Measurements from ENCODE around the gene ZDHHC1.

The ZDHHC1 gene

DNA sequence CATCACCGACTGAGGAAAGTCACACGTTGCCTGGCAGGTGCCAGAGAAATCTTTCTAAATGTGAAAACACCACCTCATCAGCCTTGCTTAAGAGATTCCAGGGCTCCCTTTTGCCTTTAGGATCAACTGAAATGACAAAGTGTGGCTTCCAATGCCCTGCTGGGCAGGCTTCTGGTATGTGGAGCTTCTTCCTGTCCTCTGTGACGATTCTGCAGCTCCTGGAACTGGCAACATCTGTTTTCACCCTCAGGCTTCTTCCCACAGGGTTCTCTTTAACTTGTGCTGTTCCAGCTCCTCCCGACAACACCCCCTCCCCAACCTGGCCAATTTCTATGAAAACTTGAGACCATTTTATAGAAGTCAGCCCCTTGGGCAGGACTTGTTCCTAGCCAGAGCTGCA is 4.8 kb upstream of the ZDHHC1 start:
- DNase-seq (ENCODE audit: low spot score) = no peak
- H3K79me1 ChIP-seq (ENCODE audit: low read depth, low read length) = no peaks in the 10 kb centered on the region
- no peaks in the 10 kb centered on the region for H3K9me3 ChIP-seq (replicated peaks in 1 of 2; ENCODE audit: control insufficient read depth in 2 of 2, insufficient read depth in 1 of 2, low read depth in 1 of 2, low read length in 2 of 2)
- H3K14ac ChIP-seq (ENCODE audit: low read length) = no peak overlapping the region
- no peak overlapping the region for H2AFZ ChIP-seq (ENCODE audit: low read length)
- no peak overlapping the region for H2AK5ac ChIP-seq (ENCODE audit: low read depth, low read length)
- H2BK15ac ChIP-seq (ENCODE audit: low read length) = no peak overlapping the region
- H3K36me3 ChIP-seq (replicated peaks in 1 of 2; ENCODE audit: control insufficient read depth in 2 of 2, insufficient read depth in 2 of 2, low read length in 2 of 2) = no peaks in the 10 kb centered on the region
- H3K27me3 ChIP-seq (ENCODE audit: control insufficient read depth in 3 of 3, insufficient read depth in 3 of 3, low read depth in 1 of 3, low read length in 3 of 3) = no peaks in the 10 kb centered on the region
- H2BK12ac ChIP-seq (ENCODE audit: low read length) = no peak overlapping the region
- no peak overlapping the region for H3K9ac ChIP-seq (ENCODE audit: low read depth, low read length, poor library complexity)
- H2BK120ac ChIP-seq (ENCODE audit: low read depth, low read length) = no peak overlapping the region
- H3K4me2 ChIP-seq (ENCODE audit: insufficient read depth, low read length, poor library complexity, severe bottlenecking) = no peak overlapping the region
- no peak overlapping the region for H4K91ac ChIP-seq (ENCODE audit: low read depth, low read length, poor library complexity)
- H3K4me3 ChIP-seq (ENCODE audit: low read length in 2 of 2) = no peak overlapping the region
- no peak overlapping the region for H3K23ac ChIP-seq (ENCODE audit: low read depth, low read length, poor library complexity)
- no CpG with 5 or more reads among the region's 4 CpGs for WGBS, 2 donors (ENCODE audit: extremely low coverage in 2 of 2, insufficient read length in 2 of 2, insufficient replicate concordance in 1 of 2)
- no peak overlapping the region for H3K18ac ChIP-seq (ENCODE audit: low read length)
- peaks cover 16% of the 10 kb centered on the region in 2 donors for H3K4me1 ChIP-seq (ENCODE audit: control insufficient read depth in 2 of 2, insufficient read depth in 1 of 2, low read depth in 1 of 2, low read length in 2 of 2)
- H4K8ac ChIP-seq (ENCODE audit: low read depth, low read length) = no peak overlapping the region
- H2BK5ac ChIP-seq (ENCODE audit: low read length) = no peak overlapping the region
- no peak overlapping the region for H3K4ac ChIP-seq (ENCODE audit: low read length)
- H3K27ac ChIP-seq (replicated peaks; ENCODE audit: low read length) = no peak overlapping the region

DNA sequence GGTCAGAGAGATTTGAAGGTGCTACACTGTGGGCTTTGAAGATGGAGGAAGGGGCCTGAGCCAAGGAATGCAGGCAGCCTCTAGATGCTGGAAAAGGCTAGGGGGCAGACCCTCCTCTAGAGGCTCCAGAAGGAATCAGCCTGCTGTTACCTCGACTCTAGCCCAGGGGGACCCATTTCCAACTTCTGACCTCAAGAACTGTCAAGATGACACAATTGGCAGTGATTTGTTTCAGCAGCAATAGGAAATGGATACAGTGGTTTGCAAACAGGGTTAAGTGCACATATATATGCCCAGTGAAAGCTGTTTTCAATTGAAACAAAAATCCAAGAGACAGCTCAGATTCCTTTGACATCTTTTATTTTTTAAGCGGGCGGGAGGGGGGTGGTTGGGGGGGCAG is 3.7 kb upstream of the ZDHHC1 start:
- Histone ChIP-seq H2AFZ (ENCODE audit: low read length) (no peak overlapping the region), H3K36me3 (replicated peaks in 1 of 2; ENCODE audit: control insufficient read depth in 2 of 2, insufficient read depth in 2 of 2, low read length in 2 of 2) (no peaks in the 10 kb centered on the region), H3K27me3 (ENCODE audit: control insufficient read depth in 3 of 3, insufficient read depth in 3 of 3, low read depth in 1 of 3, low read length in 3 of 3) (no peaks in the 10 kb centered on the region), H4K8ac (ENCODE audit: low read depth, low read length) (no peak overlapping the region), H3K4me3 (ENCODE audit: low read length in 2 of 2) (no peak overlapping the region), H3K14ac (ENCODE audit: low read length) (no peak overlapping the region), H3K23ac (ENCODE audit: low read depth, low read length, poor library complexity) (no peak overlapping the region), H4K91ac (ENCODE audit: low read depth, low read length, poor library complexity) (no peak overlapping the region), H3K18ac (ENCODE audit: low read length) (no peak overlapping the region), H3K27ac (replicated peaks; ENCODE audit: low read length) (no peak overlapping the region), H2BK15ac (ENCODE audit: low read length) (no peak overlapping the region), H2BK120ac (ENCODE audit: low read depth, low read length) (no peak overlapping the region), H3K4me1 (ENCODE audit: control insufficient read depth in 2 of 2, insufficient read depth in 1 of 2, low read depth in 1 of 2, low read length in 2 of 2) (peaks cover 15 to 20% of the 10 kb centered on the region in 2 donors), H3K4ac (ENCODE audit: low read length) (no peak overlapping the region), H3K4me2 (ENCODE audit: insufficient read depth, low read length, poor library complexity, severe bottlenecking) (no peak overlapping the region), H3K9me3 (replicated peaks in 1 of 2; ENCODE audit: control insufficient read depth in 2 of 2, insufficient read depth in 1 of 2, low read depth in 1 of 2, low read length in 2 of 2) (no peaks in the 10 kb centered on the region), H2BK5ac (ENCODE audit: low read length) (no peak overlapping the region), H3K9ac (ENCODE audit: low read depth, low read length, poor library complexity) (no peak overlapping the region), H3K79me1 (ENCODE audit: low read depth, low read length) (no peaks in the 10 kb centered on the region), H2AK5ac (ENCODE audit: low read depth, low read length) (no peak overlapping the region), H2BK12ac (ENCODE audit: low read length) (no peak overlapping the region)
- no peak for DNase-seq (ENCODE audit: low spot score)
- no CpG with 5 or more reads among the region's 3 CpGs for WGBS, 2 donors (ENCODE audit: extremely low coverage in 2 of 2, insufficient read length in 2 of 2, insufficient replicate concordance in 1 of 2)

DNA sequence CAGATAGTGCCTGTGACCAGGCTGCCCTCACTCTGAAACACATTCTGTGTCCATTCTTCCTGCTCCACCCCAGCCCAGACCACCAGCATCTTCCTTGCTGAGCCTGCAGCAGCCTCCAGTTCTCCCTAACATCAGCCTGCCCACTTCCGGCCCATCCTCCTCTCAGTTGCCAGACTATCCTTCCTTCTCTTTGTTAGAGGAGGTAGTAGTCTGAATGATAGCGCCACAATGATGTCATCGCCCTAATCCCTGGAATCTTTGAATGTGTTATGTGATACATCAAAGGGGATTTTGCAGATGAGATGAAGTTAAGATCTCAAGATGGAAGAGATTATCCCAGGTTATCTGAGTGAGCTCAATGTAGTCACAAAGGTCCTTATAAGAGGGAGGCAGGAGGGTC is 3.2 kb upstream of the ZDHHC1 start:
- H3K9me3 ChIP-seq (replicated peaks in 1 of 2; ENCODE audit: control insufficient read depth in 2 of 2, insufficient read depth in 1 of 2, low read depth in 1 of 2, low read length in 2 of 2) = no peaks in the 10 kb centered on the region
- peak overlapping the region; percentile 50 for H3K9ac ChIP-seq (ENCODE audit: low read depth, low read length, poor library complexity)
- no peaks in the 10 kb centered on the region for H3K36me3 ChIP-seq (replicated peaks in 1 of 2; ENCODE audit: control insufficient read depth in 2 of 2, insufficient read depth in 2 of 2, low read length in 2 of 2)
- H4K8ac ChIP-seq (ENCODE audit: low read depth, low read length) = no peak overlapping the region
- no peak overlapping the region for H2AFZ ChIP-seq (ENCODE audit: low read length)
- no peak overlapping the region for H3K18ac ChIP-seq (ENCODE audit: low read length)
- H3K79me1 ChIP-seq (ENCODE audit: low read depth, low read length) = no peaks in the 10 kb centered on the region
- no peak overlapping the region for H2BK12ac ChIP-seq (ENCODE audit: low read length)
- H3K4me3 ChIP-seq (ENCODE audit: low read length in 2 of 2) = no peak overlapping the region
- no peak overlapping the region for H3K14ac ChIP-seq (ENCODE audit: low read length)
- no peak overlapping the region for H3K27ac ChIP-seq (replicated peaks; ENCODE audit: low read length)
- peak overlapping the region; percentile 71 for H2AK5ac ChIP-seq (ENCODE audit: low read depth, low read length)
- H3K4me2 ChIP-seq (ENCODE audit: insufficient read depth, low read length, poor library complexity, severe bottlenecking) = no peak overlapping the region
- no peak overlapping the region for H3K4ac ChIP-seq (ENCODE audit: low read length)
- no peak overlapping the region for H2BK5ac ChIP-seq (ENCODE audit: low read length)
- no peak overlapping the region for H2BK120ac ChIP-seq (ENCODE audit: low read depth, low read length)
- H3K27me3 ChIP-seq (ENCODE audit: control insufficient read depth in 3 of 3, insufficient read depth in 3 of 3, low read depth in 1 of 3, low read length in 3 of 3) = no peaks in the 10 kb centered on the region
- peak overlapping the region; percentile 46 for H3K23ac ChIP-seq (ENCODE audit: low read depth, low read length, poor library complexity)
- no peak overlapping the region for H2BK15ac ChIP-seq (ENCODE audit: low read length)
- peaks cover 10 to 16% of the 10 kb centered on the region in 2 donors for H3K4me1 ChIP-seq (ENCODE audit: control insufficient read depth in 2 of 2, insufficient read depth in 1 of 2, low read depth in 1 of 2, low read length in 2 of 2)
- WGBS, 2 donors (ENCODE audit: extremely low coverage in 2 of 2, insufficient read length in 2 of 2, insufficient replicate concordance in 1 of 2) = no CpG with 5 or more reads among the region's 3 CpGs
- H4K91ac ChIP-seq (ENCODE audit: low read depth, low read length, poor library complexity) = no peak overlapping the region
- no peak for DNase-seq (ENCODE audit: low spot score)

DNA sequence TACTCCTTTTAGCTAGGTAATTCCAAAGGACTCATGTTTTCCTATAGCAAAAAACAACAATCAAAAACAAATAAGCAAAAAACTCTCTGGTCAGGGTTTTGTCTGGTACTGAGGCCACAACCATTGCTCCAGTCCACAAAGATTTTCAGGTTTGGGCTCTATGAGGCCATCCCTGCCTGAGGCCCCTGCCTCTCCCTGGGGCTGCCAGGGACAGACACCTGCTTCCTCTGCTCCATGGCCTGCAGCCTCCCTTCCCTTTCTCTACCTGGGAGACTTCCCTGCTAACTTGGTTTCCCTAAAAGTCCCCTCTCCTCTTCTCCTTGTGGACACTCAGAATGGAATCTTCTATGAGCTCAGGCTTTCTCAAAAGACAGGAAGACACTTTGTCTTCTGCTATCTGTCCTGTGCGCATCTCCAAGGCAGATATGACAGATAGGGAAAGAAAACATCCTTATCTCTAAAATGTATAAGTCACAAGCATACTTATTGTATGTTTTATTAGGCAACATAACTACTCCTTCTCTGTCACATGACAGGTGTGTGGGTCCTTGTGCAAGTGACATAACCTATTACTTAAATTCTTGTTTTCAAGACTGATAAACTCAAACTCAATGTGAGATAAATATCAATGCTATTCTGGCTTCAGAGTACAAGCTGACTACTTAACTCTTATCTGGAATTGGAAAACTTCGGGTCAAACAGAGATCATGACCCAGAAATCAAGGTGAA is 1.2 kb upstream of the ZDHHC1 start:
- Histone ChIP-seq H3K14ac (ENCODE audit: low read length) (no peak overlapping the region), H2BK5ac (ENCODE audit: low read length) (no peak overlapping the region), H3K27me3 (ENCODE audit: control insufficient read depth in 3 of 3, insufficient read depth in 3 of 3, low read depth in 1 of 3, low read length in 3 of 3) (no peaks in the 10 kb centered on the region), H3K9ac (ENCODE audit: low read depth, low read length, poor library complexity) (no peak overlapping the region), H3K4ac (ENCODE audit: low read length) (no peak overlapping the region), H2BK120ac (ENCODE audit: low read depth, low read length) (no peak overlapping the region), H2AFZ (ENCODE audit: low read length) (no peak overlapping the region), H3K18ac (ENCODE audit: low read length) (no peak overlapping the region), H3K4me3 (ENCODE audit: low read length in 2 of 2) (no peak overlapping the region), H3K4me1 (ENCODE audit: control insufficient read depth in 2 of 2, insufficient read depth in 1 of 2, low read depth in 1 of 2, low read length in 2 of 2) (peaks cover 0 to 8% of the 10 kb centered on the region in 2 donors), H3K23ac (ENCODE audit: low read depth, low read length, poor library complexity) (no peak overlapping the region), H3K36me3 (replicated peaks in 1 of 2; ENCODE audit: control insufficient read depth in 2 of 2, insufficient read depth in 2 of 2, low read length in 2 of 2) (no peaks in the 10 kb centered on the region), H3K9me3 (replicated peaks in 1 of 2; ENCODE audit: control insufficient read depth in 2 of 2, insufficient read depth in 1 of 2, low read depth in 1 of 2, low read length in 2 of 2) (no peaks in the 10 kb centered on the region), H2BK12ac (ENCODE audit: low read length) (no peak overlapping the region), H3K4me2 (ENCODE audit: insufficient read depth, low read length, poor library complexity, severe bottlenecking) (no peak overlapping the region), H3K27ac (replicated peaks; ENCODE audit: low read length) (no peak overlapping the region), H2AK5ac (ENCODE audit: low read depth, low read length) (no peak overlapping the region), H3K79me1 (ENCODE audit: low read depth, low read length) (no peaks in the 10 kb centered on the region), H4K91ac (ENCODE audit: low read depth, low read length, poor library complexity) (no peak overlapping the region), H2BK15ac (ENCODE audit: low read length) (no peak overlapping the region), H4K8ac (ENCODE audit: low read depth, low read length) (no peak overlapping the region)
- DNase-seq (ENCODE audit: low spot score) = no peak
- no CpG with 5 or more reads among the region's 2 CpGs for WGBS, 2 donors (ENCODE audit: extremely low coverage in 2 of 2, insufficient read length in 2 of 2, insufficient replicate concordance in 1 of 2)

Measured in neuronal stem cell (in vitro differentiated cells).